PC-3 (cell line): Measurements from ENCODE around the gene NUPR1. TPM values are rescaled to one million over a fixed set of nuclear protein-coding genes. Genes with fewer than 3 reads are reported as not detected.

ENCODE experiments used
- ATAC-seq: fragments of 200-7000 bp; cut with Tn5 transposase; 2 replicates; pipeline ENCODE4 v1.9.1; 2020; ENCODE audit warnings: mild to moderate bottlenecking, moderate library complexity
- BruUV-seq: library from RNA; stranded (reverse); fragments of 400-500 nt; replicated peaks from 2 replicates; lab custom pipeline; 2021; lab: Mats Ljungman, UMichigan
- CTCF ChIA-PET: fragments of 300-600 bp; sonication (Branson Sonifier 250); formaldehyde crosslinking; loops from one replicate; lab custom pipeline; 2022; ENCODE audit warnings: antibody characterized with exemption; lab: Charles Lee
- POLR2A ChIA-PET: fragments of 300-600 bp; sonication (Branson Sonifier 250); formaldehyde crosslinking; loops from one replicate; lab custom pipeline; 2022; ENCODE audit warnings: antibody characterized with exemption; ENCODE audit not compliant: unreplicated experiment; lab: Charles Lee
- DNase-seq: peaks from one replicate; pipeline ENCODE4 v3.0.0-alpha.2; 2015
- H2AFZ ChIP-seq: fragments of 300-600 bp; sonication (generic); 2 replicates; pipeline ENCODE4 v1.6.0; 2016; ENCODE audit warnings: antibody characterized with exemption, low read length
- H3F3A ChIP-seq: fragments of 300-600 bp; sonication (generic); one replicate; pipeline ENCODE4 v1.6.0; 2017; ENCODE audit warnings: antibody characterized with exemption, low read length, control low read depth, mild to moderate bottlenecking; ENCODE audit not compliant: unreplicated experiment
- H3K27ac ChIP-seq: fragments of 300-600 bp; sonication (generic); 2 replicates; pipeline ENCODE4 v1.5.1; 2016; ENCODE audit warnings: mild to moderate bottlenecking, low read length
- H3K27me3 ChIP-seq: fragments of 300-600 bp; sonication (generic); 2 replicates; pipeline ENCODE4 v1.6.1; 2016; ENCODE audit warnings: low read length, mixed read lengths
- H3K36me3 ChIP-seq: fragments of 300-600 bp; sonication (generic); 2 replicates; pipeline ENCODE4 v1.6.1; 2016; ENCODE audit warnings: low read depth, mixed run types, low read length, mixed read lengths
- H3K4me1 ChIP-seq: fragments of 300-600 bp; sonication (generic); 2 replicates; pipeline ENCODE4 v1.5.1; 2016; ENCODE audit warnings: low read length; ENCODE audit not compliant: insufficient read depth
- H3K4me2 ChIP-seq: fragments of 300-600 bp; sonication (generic); 2 replicates; pipeline ENCODE4 v1.6.0; 2016; ENCODE audit warnings: low read length
- H3K4me3 ChIP-seq: fragments of 300-600 bp; sonication (generic); 2 replicates; pipeline ENCODE4 v1.5.1; 2016; ENCODE audit warnings: mild to moderate bottlenecking, low read length, mixed read lengths
- H3K79me2 ChIP-seq: fragments of 300-600 bp; sonication (generic); 2 replicates; pipeline ENCODE4 v1.6.1; 2017; ENCODE audit warnings: low read length, mixed read lengths
- H3K9ac ChIP-seq: fragments of 300-600 bp; sonication (generic); 2 replicates; pipeline ENCODE4 v1.6.0; 2016; ENCODE audit warnings: mild to moderate bottlenecking, low read length
- H3K9me2 ChIP-seq: fragments of 300-600 bp; sonication (generic); replicated peaks from 2 replicates; pipeline ENCODE4 v1.6.1; 2016; ENCODE audit warnings: mixed run types, low read length, mixed read lengths
- H3K9me3 ChIP-seq: fragments of 300-600 bp; sonication (generic); 2 replicates; pipeline ENCODE4 v1.6.1; 2016; ENCODE audit warnings: low read length, mixed read lengths
- H4K20me1 ChIP-seq: fragments of 300-600 bp; sonication (generic); 2 replicates; pipeline ENCODE4 v1.6.1; 2016; ENCODE audit warnings: low read length, mixed read lengths
- CTCF ChIP-seq: fragments of 300-600 bp; sonication (generic); conservative IDR thresholded peaks from 2 replicates; pipeline ENCODE4 v1.5.1; 2017; ENCODE audit warnings: antibody characterized with exemption, low read depth, mild to moderate bottlenecking, low read length
- EZH2 ChIP-seq: fragments of 300-600 bp; sonication (generic); IDR thresholded peaks from one replicate; pipeline ENCODE4 v1.6.1; 2017; ENCODE audit warnings: antibody characterized with exemption, mild to moderate bottlenecking, low read length; ENCODE audit not compliant: unreplicated experiment
- EZH2phosphoT487 ChIP-seq: fragments of 300-600 bp; sonication (generic); IDR thresholded peaks from 2 replicates; pipeline ENCODE4 v1.6.1; 2018; ENCODE audit warnings: mild to moderate bottlenecking, antibody characterized with exemption, low read length, borderline replicate concordance
- intact Hi-C: fragments of 100-400 bp; cut with micrococcal nuclease; formaldehyde crosslinking; loops from 2 replicates; pipeline ENCODE4 v1.9.0; 2023
- total RNA-seq: library from RNA; depleted of rRNA; stranded (reverse); fragments of >200 nt; gene quantifications from 2 replicates; pipeline ENCODE4 v1.2.3, GENCODE V29; 2014

Gene NUPR1
- total RNA-seq, 1 experiment from 2014 or later: 16.5 TPM

GRCh38 chr16:28544998-28545397 is 6.2 kb upstream of the NUPR1 start:
- intact Hi-C loops: no loop called here
- no TSS peak for BruUV-seq
- Histone ChIP-seq H3K4me3 (no peak overlapping the region), H3K9ac (no peak overlapping the region), H3K4me2 (no peak overlapping the region), H3K79me2 (no peaks in the 10 kb centered on the region), H3K4me1 (no peaks in the 10 kb centered on the region), H4K20me1 (no peaks in the 10 kb centered on the region), H3F3A (no peaks in the 10 kb centered on the region), H3K9me2 (no peaks in the 10 kb centered on the region), H2AFZ (no peak overlapping the region), H3K27ac (no peak overlapping the region), H3K27me3 (no peaks in the 10 kb centered on the region), H3K9me3 (no peaks in the 10 kb centered on the region), H3K36me3 (no peaks in the 10 kb centered on the region)
- ATAC-seq (no peak), DNase-seq (no peak)
- no peak for TF ChIP-seq EZH2phosphoT487
- no peak for TF ChIP-seq EZH2
- TF ChIP-seq CTCF: no peak
- POLR2A ChIA-PET: no interaction called here
- CTCF ChIA-PET: no interaction called here

- Histone ChIP-seq H3F3A (no peaks in the 10 kb centered on the region), H2AFZ (no peak overlapping the region), H3K36me3 (no peaks in the 10 kb centered on the region), H3K79me2 (peaks cover 5% of the 10 kb centered on the region; the same call in 1 of the 2 replicates), H4K20me1 (no peaks in the 10 kb centered on the region), H3K4me1 (peaks cover 12% of the 10 kb centered on the region), H3K9me2 (no peaks in the 10 kb centered on the region), H3K9me3 (no peaks in the 10 kb centered on the region), H3K9ac (no peak overlapping the region), H3K4me2 (no peak overlapping the region), H3K27ac (no peak overlapping the region), H3K27me3 (no peaks in the 10 kb centered on the region), H3K4me3 (no peak overlapping the region)
- no peak for ATAC-seq
- POLR2A ChIA-PET: no interaction called here
- no peak for DNase-seq
- TF ChIP-seq EZH2 (no peak), EZH2phosphoT487 (no peak), CTCF (no peak)
- intact Hi-C loops: no loop called here
- BruUV-seq: no TSS peak
- CTCF ChIA-PET: no interaction called here
Measured at GRCh38 chr16:28543072-28543471, 4.3 kb upstream of the NUPR1 start.

GRCh38 chr16:28542646-28543045 is 3.9 kb upstream of the NUPR1 start:
- Histone ChIP-seq H3K27me3 (no peaks in the 10 kb centered on the region), H3K36me3 (no peaks in the 10 kb centered on the region), H3K79me2 (peaks cover 9% of the 10 kb centered on the region; the same call in 1 of the 2 replicates), H3K9ac (no peak overlapping the region), H2AFZ (no peak overlapping the region), H3F3A (no peaks in the 10 kb centered on the region), H3K27ac (no peak overlapping the region), H3K9me2 (no peaks in the 10 kb centered on the region), H4K20me1 (no peaks in the 10 kb centered on the region), H3K9me3 (no peaks in the 10 kb centered on the region), H3K4me1 (peaks cover 15% of the 10 kb centered on the region), H3K4me3 (no peak overlapping the region), H3K4me2 (no peak overlapping the region)
- ATAC-seq (no peak), DNase-seq (no peak)
- intact Hi-C loops: no loop called here
- no peak for TF ChIP-seq EZH2
- TF ChIP-seq EZH2phosphoT487: no peak
- no peak for TF ChIP-seq CTCF
- no TSS peak for BruUV-seq
- ChIA-PET CTCF (no interaction called here), POLR2A (no interaction called here)
